Thoracic aorta (tissue), 2 donors: Measurements from ENCODE around the gene ERBB4. TPM values are rescaled to one million over a fixed set of nuclear protein-coding genes. Genes with fewer than 3 reads are reported as not detected.

Source experiments
- ATAC-seq: fragments of 150-250 bp; one replicate; pipeline ENCODE4 v1.8.0; 2017; ENCODE audit warnings: low read depth; ENCODE audit not compliant: insufficient number of reproducible peaks, low FRiP score
- DNase-seq: peaks from one replicate; pipeline ENCODE4 v3.0.0-alpha.2; 2020; ENCODE audit warnings: low spot score
- H3K27ac ChIP-seq, 2 donors: fragments of 200-600 bp; sonication (generic); 1 replicate in 1 of 2; 2 replicates in 1 of 2; pipeline ENCODE4 v1.5.1; 2016; ENCODE audit warnings: mild to moderate bottlenecking in 2 of 2, moderate library complexity in 2 of 2
- H3K27me3 ChIP-seq: fragments of 200-600 bp; sonication (generic); replicated peaks from 2 replicates; pipeline ENCODE4 v1.6.0; 2016; ENCODE audit warnings: mild to moderate bottlenecking; ENCODE audit not compliant: insufficient read depth
- H3K36me3 ChIP-seq: fragments of 200-600 bp; sonication (generic); one replicate; pipeline ENCODE4 v1.5.1; 2016
- H3K4me1 ChIP-seq, 2 donors: fragments of 200-600 bp; sonication (generic); 1 replicate in 1 of 2; 2 replicates in 1 of 2; pipeline versions ENCODE4 v1.5.1 to v1.6.0; 2016; ENCODE audit warnings: low read depth in 2 of 2, mild to moderate bottlenecking in 1 of 2; ENCODE audit not compliant: control insufficient read depth in 1 of 2
- H3K4me3 ChIP-seq: fragments of 200-600 bp; sonication (generic); 2 replicates; pipeline ENCODE4 v1.5.1; 2016; ENCODE audit warnings: mild to moderate bottlenecking
- H3K9me3 ChIP-seq: fragments of 200-600 bp; sonication (generic); 2 replicates; pipeline ENCODE4 v1.5.1; 2016
- total RNA-seq, 2 donors: library from RNA; depleted of rRNA; stranded (reverse); fragments of >200 nt; gene quantifications; one replicate each; pipeline versions ENCODE4 v1.1.0 to v1.2.3, GENCODE V29; 2016
- TF ChIP-seq, protein P1 (sequence below): fragments of 200-600 bp; sonication (generic); IDR thresholded peaks from one replicate; pipeline ENCODE4 v1.5.1; 2019; ENCODE audit warnings: antibody characterized with exemption

Gene ERBB4
- total RNA-seq, 2 donors from 2014 or later = 15.7 to 29.3 TPM

GRCh38 chr2:212408524-212408923, 130.1 kb downstream of the ERBB4 start:
- TF ChIP-seq, protein P1, sequence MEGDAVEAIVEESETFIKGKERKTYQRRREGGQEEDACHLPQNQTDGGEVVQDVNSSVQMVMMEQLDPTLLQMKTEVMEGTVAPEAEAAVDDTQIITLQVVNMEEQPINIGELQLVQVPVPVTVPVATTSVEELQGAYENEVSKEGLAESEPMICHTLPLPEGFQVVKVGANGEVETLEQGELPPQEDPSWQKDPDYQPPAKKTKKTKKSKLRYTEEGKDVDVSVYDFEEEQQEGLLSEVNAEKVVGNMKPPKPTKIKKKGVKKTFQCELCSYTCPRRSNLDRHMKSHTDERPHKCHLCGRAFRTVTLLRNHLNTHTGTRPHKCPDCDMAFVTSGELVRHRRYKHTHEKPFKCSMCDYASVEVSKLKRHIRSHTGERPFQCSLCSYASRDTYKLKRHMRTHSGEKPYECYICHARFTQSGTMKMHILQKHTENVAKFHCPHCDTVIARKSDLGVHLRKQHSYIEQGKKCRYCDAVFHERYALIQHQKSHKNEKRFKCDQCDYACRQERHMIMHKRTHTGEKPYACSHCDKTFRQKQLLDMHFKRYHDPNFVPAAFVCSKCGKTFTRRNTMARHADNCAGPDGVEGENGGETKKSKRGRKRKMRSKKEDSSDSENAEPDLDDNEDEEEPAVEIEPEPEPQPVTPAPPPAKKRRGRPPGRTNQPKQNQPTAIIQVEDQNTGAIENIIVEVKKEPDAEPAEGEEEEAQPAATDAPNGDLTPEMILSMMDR = no peak
- no peak overlapping the region for H3K4me3 ChIP-seq
- ATAC-seq = no peak
- no peaks in the 10 kb centered on the region for H3K4me1 ChIP-seq
- H3K9me3 ChIP-seq = no peaks in the 10 kb centered on the region
- no peaks in the 10 kb centered on the region for H3K27me3 ChIP-seq
- no peak for DNase-seq
- H3K36me3 ChIP-seq = no peaks in the 10 kb centered on the region
- no peak overlapping the region for H3K27ac ChIP-seq

DNA sequence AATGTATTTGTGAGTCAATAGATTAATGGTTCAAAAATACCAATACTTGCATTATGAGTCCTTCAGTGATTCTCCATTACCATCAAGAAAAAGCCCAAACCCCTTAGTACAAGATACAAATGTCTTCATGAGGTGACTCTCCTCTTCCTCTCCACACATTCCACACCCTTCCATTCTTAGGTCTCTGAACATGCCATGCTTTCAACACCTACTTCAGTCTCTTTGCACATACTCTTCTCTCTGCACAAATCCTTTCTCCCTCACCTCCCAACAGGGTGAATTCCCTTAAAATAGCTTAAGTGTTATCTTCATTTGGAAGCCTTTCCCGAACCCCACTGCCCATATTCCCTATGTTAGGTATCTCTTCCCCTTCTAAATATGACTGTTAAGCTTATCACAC, 131.9 kb downstream of the ERBB4 start:
- DNase-seq (no peak), ATAC-seq (no peak)
- TF ChIP-seq, protein P1 = no peak
- Histone ChIP-seq H3K27ac (no peak overlapping the region), H3K4me1 (no peaks in the 10 kb centered on the region), H3K36me3 (no peaks in the 10 kb centered on the region), H3K27me3 (no peaks in the 10 kb centered on the region), H3K9me3 (no peaks in the 10 kb centered on the region), H3K4me3 (no peak overlapping the region)

- H3K27ac ChIP-seq = no peak overlapping the region
- no peaks in the 10 kb centered on the region for H3K9me3 ChIP-seq
- H3K27me3 ChIP-seq = no peaks in the 10 kb centered on the region
- ATAC-seq = no peak
- H3K4me3 ChIP-seq = no peak overlapping the region
- H3K36me3 ChIP-seq = no peaks in the 10 kb centered on the region
- TF ChIP-seq, protein P1 = no peak
- no peak for DNase-seq
- no peaks in the 10 kb centered on the region for H3K4me1 ChIP-seq
Measured at GRCh38 chr2:212402316-212402715, 136.3 kb downstream of the ERBB4 start.

GRCh38 chr2:212398316-212398715, 140.3 kb downstream of the ERBB4 start:
- Histone ChIP-seq H3K4me1 (no peaks in the 10 kb centered on the region), H3K4me3 (no peak overlapping the region), H3K9me3 (no peaks in the 10 kb centered on the region), H3K27me3 (no peaks in the 10 kb centered on the region), H3K36me3 (no peaks in the 10 kb centered on the region), H3K27ac (no peak overlapping the region)
- no peak for DNase-seq
- TF ChIP-seq, protein P1 = no peak
- no peak for ATAC-seq

DNA sequence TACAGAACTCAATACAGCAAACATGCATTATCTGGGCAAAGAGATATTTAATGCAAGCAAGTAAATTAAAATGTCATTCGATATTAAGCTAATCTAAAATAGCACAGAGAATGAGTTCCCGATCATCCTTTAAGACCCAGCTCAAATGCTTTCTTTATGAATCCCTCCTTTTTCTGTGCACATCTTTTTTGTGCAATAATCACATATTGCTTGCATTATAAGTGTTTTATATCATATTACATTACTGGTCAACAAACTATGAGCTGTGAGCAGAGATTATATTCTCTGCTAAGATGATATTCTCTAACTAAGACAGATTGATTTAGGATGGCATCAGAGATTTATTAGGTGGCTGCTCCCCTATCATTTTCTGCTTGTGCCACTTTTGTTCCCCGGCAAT, 146.1 kb downstream of the ERBB4 start:
- H3K27me3 ChIP-seq = no peaks in the 10 kb centered on the region
- ATAC-seq = no peak
- TF ChIP-seq, protein P1 = no peak
- no peaks in the 10 kb centered on the region for H3K36me3 ChIP-seq
- DNase-seq = no peak
- no peak overlapping the region for H3K27ac ChIP-seq
- no peak overlapping the region for H3K4me3 ChIP-seq
- H3K9me3 ChIP-seq = no peaks in the 10 kb centered on the region
- peaks cover 13 to 30% of the 10 kb centered on the region in 2 donors for H3K4me1 ChIP-seq
